Measurements from ENCODE around the gene TNFRSF1A.
"Not testable (repeated sequence)": the region's sequence is repeated elsewhere in the genome, so short reads cannot be mapped to it uniquely, and the experiment has no call there.

The TNFRSF1A gene

GRCh38 chr12:6345319-6346091 lies 3.6 kb upstream of the TNFRSF1A start:
- no peak for TF ChIP-seq CTCF (IDR thresholded peaks at IDR 0.05; ENCODE audit: low read depth, low read length)
- no peak overlapping the region for H3K4me3 ChIP-seq (ENCODE audit: low read depth, low read length)

- not testable (repeated sequence) for H3K4me3 ChIP-seq (ENCODE audit: low read depth, low read length)
Measured at GRCh38 chr12:6344101-6344660, 2.3 kb upstream of the TNFRSF1A start.

GRCh38 chr12:6343518-6343917 lies 1.6 kb upstream of the TNFRSF1A start:
- TF ChIP-seq CTCF (IDR thresholded peaks at IDR 0.05; ENCODE audit: low read depth, low read length): no peak

GRCh38 chr12:6342140-6342889 lies 439 bp upstream of the TNFRSF1A start:
- H3K4me3 ChIP-seq (ENCODE audit: low read depth, low read length): peak overlapping the region; percentile 99

More at GRCh38 chr12:6343518-6343917, 1.6 kb upstream of the TNFRSF1A start:
- no peak overlapping the region for H3K4me3 ChIP-seq (ENCODE audit: low read depth, low read length)

GRCh38 chr12:6340745-6341416 lies 995 bp downstream of the TNFRSF1A start:
- no peak for TF ChIP-seq CTCF (IDR thresholded peaks at IDR 0.05; ENCODE audit: low read depth, low read length)
- H3K4me3 ChIP-seq (ENCODE audit: low read depth, low read length): peak overlapping the region; percentile 99

More at GRCh38 chr12:6342140-6342889, 439 bp upstream of the TNFRSF1A start:
- TF ChIP-seq CTCF (IDR thresholded peaks at IDR 0.05; ENCODE audit: low read depth, low read length): no peak

- TF ChIP-seq CTCF (IDR thresholded peaks at IDR 0.05; ENCODE audit: low read depth, low read length): no peak
- peak overlapping the region; percentile 99 for H3K4me3 ChIP-seq (ENCODE audit: low read depth, low read length)
Measured at GRCh38 chr12:6340032-6340638, 1.7 kb downstream of the TNFRSF1A start.

GRCh38 chr12:6338955-6339354 lies 2.9 kb downstream of the TNFRSF1A start:
- H3K4me3 ChIP-seq (ENCODE audit: low read depth, low read length): peak overlapping the region; percentile 99
- no peak for TF ChIP-seq CTCF (IDR thresholded peaks at IDR 0.05; ENCODE audit: low read depth, low read length)

- peak overlapping the region; percentile 99 for H3K4me3 ChIP-seq (ENCODE audit: low read depth, low read length)
Measured at GRCh38 chr12:6338536-6338935, 3.3 kb downstream of the TNFRSF1A start.

All from WI38 (cell line).